Adrenal gland (tissue), 5 donors: Measurements from ENCODE around the gene DCPS.
"Not testable (repeated sequence)": the region's sequence is repeated elsewhere in the genome, so short reads cannot be mapped to it uniquely, and the experiment has no call there.

Source experiments
- CTCF ChIP-seq, 6 experiments: fragments of 450-650 bp in 4 of 6; fragments of 200-600 bp in 2 of 6; sonication (generic) in 1 of 6; IDR thresholded peaks; 1 replicate in 5 of 6; 2 replicates in 1 of 6; pipeline versions ENCODE4 v1.5.1 to v1.8.0; 2016 to 2021; ENCODE audit warnings: antibody characterized with exemption in 6 of 6, mild to moderate bottlenecking in 2 of 6, moderate library complexity in 1 of 6
- POLR2A ChIP-seq, 2 donors: fragments of 450-650 bp; IDR thresholded peaks; one replicate each; pipeline ENCODE4 v1.6.1; 2017; ENCODE audit warnings: antibody characterized with exemption in 2 of 2, mild to moderate bottlenecking in 2 of 2, moderate library complexity in 1 of 2
- donor health status: DM: no; HTN: no; CAD: no.

GRCh38 chr11:126368336-126369119 lies 64.7 kb downstream of the DCPS start:
- not testable (repeated sequence) for TF ChIP-seq CTCF, POLR2A (IDR thresholded peaks at IDR 0.05)
